ENCODE data around the gene ESPN. TPM values are rescaled to one million over a fixed set of nuclear protein-coding genes. Genes with fewer than 3 reads are reported as not detected.

Gene ESPN
- total and polyA plus RNA-seq, 10 of the 15 experiments (the other 5 are each of a cell fraction or from before 2014, with no cell fraction given): 0.18 to 0.71 (median 0.59) TPM; not detected in 7

GRCh38 chr1:6450943-6451373 is 26.4 kb downstream of the ESPN start:
- Histone ChIP-seq H3K36me3 (ENCODE audit: control insufficient read depth in 2 of 2, insufficient read depth in 2 of 2, low read length in 1 of 2) (no peaks in the 10 kb centered on the region), H3K9me3 (replicated peaks; ENCODE audit: control insufficient read depth, insufficient read depth, low read length) (no peaks in the 10 kb centered on the region), H3K4me3 (no peak overlapping the region), H3K4me2 (ENCODE audit: control insufficient read depth, insufficient read depth) (no peak overlapping the region), H4K20me1 (ENCODE audit: control insufficient read depth, insufficient read depth) (no peaks in the 10 kb centered on the region), H2AFZ (ENCODE audit: control insufficient read depth, low read depth, low read length) (no peak overlapping the region), H3K4me1 (ENCODE audit: control insufficient read depth, insufficient read depth, low read length) (no peaks in the 10 kb centered on the region; the same call in 1 of the 2 replicates), H3K79me2 (ENCODE audit: control insufficient read depth, insufficient read depth, low read length) (no peaks in the 10 kb centered on the region), H3K27me3 (replicated peaks in 1 of 2; ENCODE audit: control insufficient read depth in 2 of 2, insufficient read depth in 2 of 2, low read length in 1 of 2) (peaks cover 5 to 6% of the 10 kb centered on the region in 2 experiments; a peak in 3 of 4 replicates), H3K9ac (ENCODE audit: control insufficient read depth, insufficient read depth, low read length) (no peak overlapping the region), H3K27ac (ENCODE audit: control insufficient read depth, insufficient read depth) (no peak overlapping the region)
- ChIA-PET SMC1A (ENCODE audit: uncharacterized antibody, unreplicated experiment) (no interaction called here), RAD21 (ENCODE audit: unreplicated experiment) (no interaction called here), POLR2A (interaction anchor here (0.6 kb wide), 1 partner anchor 42 kb away, joined by 4 read pairs; no protein-coding TSS in a partner anchor), CTCF (no interaction called here)
- WGBS (ENCODE audit: insufficient coverage, insufficient replicate concordance, low lambda C conversion rate, missing lambda C conversion rate): 21% methylated on average over 6 of the region's 6 CpGs
- ATAC-seq: no peak
- FAIRE-seq: no peak
- in situ Hi-C loops (cut with MboI) (no loop called here), intact Hi-C loops (cut with micrococcal nuclease; ENCODE audit: unreplicated experiment) (no loop called here)
- DNase-seq (ENCODE audit: low read depth, low spot score): no peak
- BruUV-seq (replicated peaks): no TSS peak
- TF ChIP-seq CEBPB (IDR thresholded peaks at IDR 0.05; ENCODE audit: borderline replicate concordance in 1 of 2, low read depth in 2 of 2, low read length in 2 of 2): no peak
- no peak for TF ChIP-seq REST (IDR thresholded peaks at IDR 0.05; ENCODE audit: low read depth, low read length)
- no peak for TF ChIP-seq ASH2L (IDR thresholded peaks at IDR 0.05; ENCODE audit: borderline replicate concordance, low read depth)
- no peak for TF ChIP-seq SUPT20H (IDR thresholded peaks at IDR 0.05; ENCODE audit: borderline replicate concordance, control insufficient read depth, low read depth, low read length)
- no peak for TF ChIP-seq YY1 (IDR thresholded peaks at IDR 0.05; ENCODE audit: low read depth, low read length)
- TF ChIP-seq ZNF207 (IDR thresholded peaks at IDR 0.05; ENCODE audit: borderline replicate concordance): no peak
- TF ChIP-seq ZBTB33 (IDR thresholded peaks at IDR 0.05): no peak
- no peak for TF ChIP-seq ESRRA (IDR thresholded peaks at IDR 0.05; ENCODE audit: low read length)
- no peak for TF ChIP-seq TCF7 (IDR thresholded peaks at IDR 0.05; ENCODE audit: borderline replicate concordance)
- TF ChIP-seq CHD4 (IDR thresholded peaks at IDR 0.05): no peak
- TF ChIP-seq KDM1A (IDR thresholded peaks at IDR 0.05; ENCODE audit: borderline replicate concordance): no peak
- TF ChIP-seq BHLHE40 (IDR thresholded peaks at IDR 0.05; ENCODE audit: borderline replicate concordance in 1 of 2, low read depth in 2 of 2, low read length in 1 of 2): no peak
- no peak for TF ChIP-seq GATAD2B (conservative IDR thresholded peaks at IDR 0.05; ENCODE audit: low read depth)
- TF ChIP-seq ZBTB40 (IDR thresholded peaks at IDR 0.05; ENCODE audit: borderline replicate concordance): no peak
- no peak for TF ChIP-seq TCF3 (IDR thresholded peaks at IDR 0.05; ENCODE audit: borderline replicate concordance, insufficient read depth, low read depth, low read length)

All from GM12878 (cell line).